ENCODE results near the gene SLC12A9. TPM values are rescaled to one million over a fixed set of nuclear protein-coding genes. Genes with fewer than 3 reads are reported as not detected.

Gene SLC12A9
- total and polyA plus RNA-seq, 2 of the 8 experiments (the other 6 are each of a cell fraction or from before 2014, with no cell fraction given), result 31.4 to 40.1 TPM

GRCh38 chr7:100867040-100867775 is 14.7 kb downstream of the SLC12A9 start, which contains the start of gene TRIP6 (continued):
- TF ChIP-seq USF2 (IDR thresholded peaks at IDR 0.05; ENCODE audit: low read length) (peak; percentile 94), CHD2 (IDR thresholded peaks at IDR 0.05; ENCODE audit: low read length) (0 out of 2 replicates have a peak, but pooled peaks have one; percentile 23)
